Trophoblast cell (in vitro differentiated cells and primary cell): Measurements from ENCODE around the gene GLTP.

ENCODE experiments used
- DNase-seq, 2 donors: peaks; one replicate each; pipeline ENCODE4 v3.0.0-alpha.2; 2016
- H2AFZ ChIP-seq: 2 replicates; pipeline ENCODE4 v1.6.1; 2013; ENCODE audit warnings: low read length, moderate library complexity, mild to moderate bottlenecking; ENCODE audit not compliant: insufficient read depth, poor library complexity
- H2AK5ac ChIP-seq: 2 replicates; pipeline ENCODE4 v1.6.1; 2013; ENCODE audit warnings: mild to moderate bottlenecking, low read length
- H2BK120ac ChIP-seq: 2 replicates; pipeline ENCODE4 v1.6.1; 2013; ENCODE audit warnings: low read length, mild to moderate bottlenecking, moderate library complexity; ENCODE audit not compliant: insufficient read depth, poor library complexity
- H2BK12ac ChIP-seq: 2 replicates; pipeline ENCODE4 v1.6.1; 2013; ENCODE audit warnings: mild to moderate bottlenecking, low read length, moderate library complexity
- H2BK5ac ChIP-seq: 2 replicates; pipeline ENCODE4 v1.6.1; 2013; ENCODE audit warnings: low read length, low read depth, moderate library complexity, mild to moderate bottlenecking; ENCODE audit not compliant: poor library complexity
- H3K14ac ChIP-seq: 2 replicates; pipeline ENCODE4 v1.6.1; 2013; ENCODE audit warnings: mild to moderate bottlenecking, low read length
- H3K18ac ChIP-seq: 2 replicates; pipeline ENCODE4 v1.6.1; 2013; ENCODE audit warnings: mild to moderate bottlenecking, low read length
- H3K23ac ChIP-seq: 2 replicates; pipeline ENCODE4 v1.6.1; 2013; ENCODE audit warnings: low read length
- H3K27ac ChIP-seq: 2 replicates; pipeline ENCODE4 v1.5.1; 2013; ENCODE audit warnings: low read depth, mild to moderate bottlenecking, inconsistent platforms, low read length, moderate library complexity
- H3K27me3 ChIP-seq: 2 replicates; pipeline ENCODE4 v1.6.1; 2013; ENCODE audit warnings: inconsistent platforms, mild to moderate bottlenecking, low read length, moderate library complexity; ENCODE audit not compliant: insufficient read depth
- H3K36me3 ChIP-seq, 2 experiments: 1 replicate in 1 of 2; 2 replicates in 1 of 2; pipeline ENCODE4 v1.6.1; 2013; ENCODE audit warnings: low read length in 2 of 2, mild to moderate bottlenecking in 2 of 2, moderate library complexity in 1 of 2; ENCODE audit not compliant: insufficient read depth in 2 of 2, control insufficient read depth in 1 of 2
- H3K4ac ChIP-seq: 2 replicates; pipeline ENCODE4 v1.6.1; 2013; ENCODE audit warnings: low read depth, mild to moderate bottlenecking, low read length, moderate library complexity
- H3K4me1 ChIP-seq, 2 experiments: 1 replicate in 1 of 2; 2 replicates in 1 of 2; pipeline ENCODE4 v1.6.1; 2013; ENCODE audit warnings: low read length in 2 of 2, mild to moderate bottlenecking in 2 of 2, moderate library complexity in 1 of 2; ENCODE audit not compliant: insufficient read depth in 2 of 2, control insufficient read depth in 1 of 2
- H3K4me2 ChIP-seq: 2 replicates; pipeline ENCODE4 v1.6.1; 2013; ENCODE audit warnings: inconsistent platforms, mild to moderate bottlenecking, low read length, moderate library complexity
- H3K4me3 ChIP-seq: 2 replicates; pipeline ENCODE4 v1.5.1; 2013; ENCODE audit warnings: mild to moderate bottlenecking, low read depth, low read length, inconsistent platforms
- H3K79me1 ChIP-seq: one replicate; pipeline ENCODE4 v1.6.1; 2013; ENCODE audit warnings: low read length
- H3K79me2 ChIP-seq: 2 replicates; pipeline ENCODE4 v1.6.1; 2013; ENCODE audit warnings: low read length, mild to moderate bottlenecking; ENCODE audit not compliant: control insufficient read depth, insufficient read depth, poor library complexity
- H3K9ac ChIP-seq: 2 replicates; pipeline ENCODE4 v1.6.1; 2013; ENCODE audit warnings: mild to moderate bottlenecking, low read length
- H3K9me3 ChIP-seq: 2 replicates; pipeline ENCODE4 v1.6.1; 2013; ENCODE audit warnings: low read depth, mild to moderate bottlenecking, control low read depth, inconsistent platforms, low read length; ENCODE audit not compliant: insufficient read depth
- H4K12ac ChIP-seq: 2 replicates; pipeline ENCODE4 v1.6.1; 2013; ENCODE audit warnings: low read depth, mild to moderate bottlenecking, low read length, moderate library complexity
- H4K8ac ChIP-seq: 2 replicates; pipeline ENCODE4 v1.6.1; 2013; ENCODE audit warnings: low read depth, mild to moderate bottlenecking, low read length, moderate library complexity
- H4K91ac ChIP-seq: one replicate; pipeline ENCODE4 v1.6.1; 2013; ENCODE audit warnings: low read depth, mild to moderate bottlenecking, low read length, moderate library complexity
- WGBS: extraction: QIAGEN DNeasy Blood & Tissue Kit; methylation state at CpG from one replicate; pipeline ENCODE4 v1.1.7; 2013; ENCODE audit warnings: missing lambda C conversion rate; ENCODE audit not compliant: insufficient read length, insufficient coverage; ENCODE audit errors: extremely low coverage; 5-methylcytosine and 5-hydroxymethylcytosine counted together

GLTP gene

GRCh38 chr12:109831365-109831764, 49.0 kb downstream of the GLTP start:
- Histone ChIP-seq H3K14ac (no peak overlapping the region), H3K79me2 (peaks cover 4% of the 10 kb centered on the region), H2BK5ac (no peak overlapping the region), H2BK12ac (no peak overlapping the region), H4K91ac (no peak overlapping the region), H4K8ac (no peak overlapping the region), H3K18ac (no peak overlapping the region), H2AFZ (no peak overlapping the region), H3K27ac (no peak overlapping the region), H3K9ac (no peak overlapping the region), H3K79me1 (peaks cover 5% of the 10 kb centered on the region), H3K4ac (no peak overlapping the region), H3K9me3 (no peaks in the 10 kb centered on the region), H4K12ac (no peak overlapping the region), H3K36me3 (no peaks in the 10 kb centered on the region), H3K4me1 (peaks cover 4 to 11% of the 10 kb centered on the region in 2 experiments), H3K27me3 (no peaks in the 10 kb centered on the region), H2BK120ac (no peak overlapping the region), H3K4me3 (no peak overlapping the region), H3K4me2 (no peak overlapping the region), H2AK5ac (no peak overlapping the region), H3K23ac (no peak overlapping the region)
- DNase-seq, result no peak
- no CpG with 5 or more reads among the region's 6 CpGs for WGBS

GRCh38 chr12:109830718-109831117, 49.6 kb downstream of the GLTP start:
- H2BK12ac ChIP-seq, result no peak overlapping the region
- no peak overlapping the region for H2AFZ ChIP-seq
- H3K4me2 ChIP-seq, result no peak overlapping the region
- no peak overlapping the region for H2BK120ac ChIP-seq
- no peak overlapping the region for H4K91ac ChIP-seq
- no peaks in the 10 kb centered on the region for H3K27me3 ChIP-seq
- H3K14ac ChIP-seq, result no peak overlapping the region
- no peak overlapping the region for H3K23ac ChIP-seq
- H3K9ac ChIP-seq, result no peak overlapping the region
- H4K12ac ChIP-seq, result no peak overlapping the region
- DNase-seq, result no peak
- no peak overlapping the region for H2BK5ac ChIP-seq
- H3K36me3 ChIP-seq, result no peaks in the 10 kb centered on the region
- H3K79me2 ChIP-seq, result peaks cover 4% of the 10 kb centered on the region
- no peak overlapping the region for H3K27ac ChIP-seq
- no peak overlapping the region for H4K8ac ChIP-seq
- H3K4me1 ChIP-seq, result peaks cover 4 to 11% of the 10 kb centered on the region in 2 experiments
- no peak overlapping the region for H3K18ac ChIP-seq
- H3K4ac ChIP-seq, result no peak overlapping the region
- no CpG with 5 or more reads among the region's 2 CpGs for WGBS
- H3K4me3 ChIP-seq, result no peak overlapping the region
- peaks cover 5% of the 10 kb centered on the region for H3K79me1 ChIP-seq
- no peaks in the 10 kb centered on the region for H3K9me3 ChIP-seq
- no peak overlapping the region for H2AK5ac ChIP-seq

DNA sequence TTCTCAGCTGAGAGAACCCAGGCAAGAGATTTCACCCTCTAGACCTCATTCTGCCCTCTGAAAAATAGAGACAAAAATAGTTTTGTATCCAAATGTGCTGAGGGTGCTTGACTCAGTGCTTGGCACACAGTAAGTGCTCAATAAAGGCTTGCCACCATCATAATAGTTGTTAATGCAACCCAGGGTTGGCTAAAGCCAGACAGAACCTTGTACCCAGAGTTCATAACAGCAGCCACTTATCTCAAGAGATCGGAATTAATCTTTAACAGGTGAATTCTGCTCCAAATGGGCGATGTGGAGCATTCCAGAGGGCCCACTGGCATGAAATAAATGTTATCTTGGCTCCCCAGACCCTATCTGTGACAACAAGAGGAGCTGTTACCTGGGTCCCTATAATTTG, 50.1 kb downstream of the GLTP start:
- Histone ChIP-seq H4K12ac (no peak overlapping the region), H3K4me1 (peaks cover 4 to 11% of the 10 kb centered on the region in 2 experiments), H3K79me2 (peaks cover 4% of the 10 kb centered on the region), H2AFZ (no peak overlapping the region), H2BK12ac (no peak overlapping the region), H3K4me2 (no peak overlapping the region), H2AK5ac (no peak overlapping the region), H3K79me1 (peaks cover 5% of the 10 kb centered on the region), H4K8ac (no peak overlapping the region), H3K27me3 (no peaks in the 10 kb centered on the region), H2BK120ac (no peak overlapping the region), H3K18ac (no peak overlapping the region), H3K27ac (no peak overlapping the region), H3K23ac (no peak overlapping the region), H3K4me3 (no peak overlapping the region), H3K36me3 (no peaks in the 10 kb centered on the region), H2BK5ac (no peak overlapping the region), H3K9ac (no peak overlapping the region), H4K91ac (no peak overlapping the region), H3K4ac (no peak overlapping the region), H3K14ac (no peak overlapping the region), H3K9me3 (no peaks in the 10 kb centered on the region)
- no CpG with 5 or more reads among the region's 2 CpGs for WGBS
- DNase-seq, result no peak

DNA sequence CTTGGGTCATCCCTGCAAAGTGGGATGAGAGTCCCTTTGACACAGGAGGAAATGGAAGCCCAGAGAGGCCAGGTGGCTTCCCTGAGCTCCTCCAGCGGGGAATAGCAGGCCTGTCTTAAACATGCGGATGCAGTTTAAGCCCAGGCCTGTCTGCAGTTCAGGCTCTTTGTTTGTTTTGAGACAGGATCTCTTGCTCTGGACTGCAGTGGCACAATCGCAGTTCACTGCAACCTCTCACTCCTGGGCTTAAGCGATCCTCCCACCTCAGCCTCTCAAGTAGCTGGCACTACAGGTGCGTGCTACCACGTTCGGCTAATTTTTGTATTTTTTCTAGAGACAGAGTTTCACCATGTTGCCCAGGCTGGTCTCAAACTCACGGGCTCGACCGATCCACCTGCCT, 50.7 kb downstream of the GLTP start:
- Histone ChIP-seq H3K79me1 (peaks cover 5% of the 10 kb centered on the region), H3K27ac (no peak overlapping the region), H3K23ac (no peak overlapping the region), H3K4me1 (peaks cover 4 to 11% of the 10 kb centered on the region in 2 experiments), H3K4ac (no peak overlapping the region), H4K8ac (no peak overlapping the region), H2BK120ac (no peak overlapping the region), H2BK12ac (no peak overlapping the region), H3K4me2 (no peak overlapping the region), H3K4me3 (no peak overlapping the region), H4K12ac (no peak overlapping the region), H3K36me3 (no peaks in the 10 kb centered on the region), H3K14ac (no peak overlapping the region), H3K79me2 (peaks cover 4% of the 10 kb centered on the region), H2AK5ac (no peak overlapping the region), H2BK5ac (no peak overlapping the region), H3K27me3 (no peaks in the 10 kb centered on the region), H3K9ac (no peak overlapping the region), H4K91ac (no peak overlapping the region), H3K18ac (no peak overlapping the region), H2AFZ (no peak overlapping the region), H3K9me3 (no peaks in the 10 kb centered on the region)
- no CpG with 5 or more reads among the region's 10 CpGs for WGBS
- DNase-seq, result no peak
